Measurements from ENCODE around the gene SH3BGRL2. TPM values are rescaled to one million over a fixed set of nuclear protein-coding genes. Genes with fewer than 3 reads are reported as not detected.

Gene SH3BGRL2
- total RNA-seq, 1 experiment from 2014 or later: 13.8 TPM

DNA sequence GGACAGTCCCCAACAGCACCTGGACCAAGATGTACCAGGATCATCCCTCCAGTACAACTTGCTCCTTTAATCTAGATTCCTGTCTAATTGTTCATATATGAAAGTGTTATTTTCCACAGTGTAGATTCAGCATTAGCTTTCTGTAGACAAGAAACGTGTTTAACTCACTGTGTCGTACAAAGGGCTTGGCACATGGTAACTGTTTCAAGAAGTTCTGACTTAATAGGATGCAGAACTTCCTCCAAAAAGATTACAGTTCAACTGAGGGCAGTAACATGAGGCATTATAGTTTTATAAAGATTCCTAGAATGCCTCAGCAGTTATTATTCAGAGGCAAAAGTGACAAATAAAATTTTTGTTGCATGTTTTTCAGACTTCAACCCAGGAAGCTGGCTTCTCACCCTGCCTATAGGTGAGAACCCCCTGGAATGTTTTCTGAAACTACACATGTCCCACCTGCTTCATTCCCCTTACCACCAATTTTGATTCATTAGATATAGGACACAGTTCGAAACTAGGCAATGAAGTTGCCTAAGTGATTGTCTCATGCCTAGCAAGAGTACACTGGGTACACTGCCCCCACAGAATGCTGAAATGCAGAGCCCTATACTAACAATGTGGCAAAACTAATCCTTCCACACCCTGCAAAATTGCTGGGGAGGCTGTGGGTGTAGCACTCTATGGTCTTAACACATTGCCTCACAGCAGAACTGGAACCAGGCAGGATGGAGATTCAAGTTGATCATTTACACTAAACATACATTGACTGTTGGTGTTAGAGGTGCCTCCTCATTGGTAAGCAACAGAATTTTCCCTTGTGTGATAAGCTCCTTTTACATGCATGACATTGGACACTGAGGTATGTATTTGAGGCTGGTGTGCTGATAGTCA, 22.6 kb upstream of the SH3BGRL2 start (continued):
- TF ChIP-seq, protein P1, sequence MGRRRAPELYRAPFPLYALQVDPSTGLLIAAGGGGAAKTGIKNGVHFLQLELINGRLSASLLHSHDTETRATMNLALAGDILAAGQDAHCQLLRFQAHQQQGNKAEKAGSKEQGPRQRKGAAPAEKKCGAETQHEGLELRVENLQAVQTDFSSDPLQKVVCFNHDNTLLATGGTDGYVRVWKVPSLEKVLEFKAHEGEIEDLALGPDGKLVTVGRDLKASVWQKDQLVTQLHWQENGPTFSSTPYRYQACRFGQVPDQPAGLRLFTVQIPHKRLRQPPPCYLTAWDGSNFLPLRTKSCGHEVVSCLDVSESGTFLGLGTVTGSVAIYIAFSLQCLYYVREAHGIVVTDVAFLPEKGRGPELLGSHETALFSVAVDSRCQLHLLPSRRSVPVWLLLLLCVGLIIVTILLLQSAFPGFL (CRISPR knock-in tag; IDR thresholded peaks at IDR 0.05; ENCODE audit: borderline replicate concordance): no peak

DNA sequence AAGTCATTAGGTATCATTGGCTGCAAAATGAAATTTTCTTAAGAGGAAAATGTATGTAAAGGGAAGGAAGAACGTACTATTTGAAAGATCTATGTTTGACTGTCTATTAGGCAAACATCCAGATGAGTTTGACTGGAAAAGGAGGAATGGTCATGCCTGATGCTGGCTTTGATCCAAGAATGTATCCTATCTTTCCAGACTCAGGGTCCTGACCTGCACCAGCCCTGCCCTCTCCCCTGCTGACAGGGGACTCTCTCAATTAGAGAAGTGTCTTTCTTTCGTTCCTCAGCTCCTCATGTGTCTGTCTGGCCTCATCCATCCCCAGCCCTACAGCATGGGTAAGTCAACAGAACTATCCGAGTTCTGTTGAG, 21.9 kb upstream of the SH3BGRL2 start:
- TF ChIP-seq SP1 (CRISPR knock-in tag; conservative IDR thresholded peaks at IDR 0.05): no peak
- TF ChIP-seq NR2C2 (CRISPR knock-in tag; IDR thresholded peaks at IDR 0.05): no peak
- TF ChIP-seq CREM (CRISPR knock-in tag; IDR thresholded peaks at IDR 0.05): no peak
- TF ChIP-seq ZNF671 (CRISPR knock-in tag; IDR thresholded peaks at IDR 0.05): no peak
- no peak for TF ChIP-seq FOXP1 (CRISPR knock-in tag; IDR thresholded peaks at IDR 0.05; ENCODE audit: borderline replicate concordance)
- TF ChIP-seq NFYB (CRISPR knock-in tag; conservative IDR thresholded peaks at IDR 0.05; ENCODE audit: low read depth): no peak
- TF ChIP-seq TP53 (CRISPR knock-in tag; IDR thresholded peaks at IDR 0.05): no peak
- no peak for TF ChIP-seq ESRRA (CRISPR knock-in tag; IDR thresholded peaks at IDR 0.05; ENCODE audit: borderline replicate concordance)
- TF ChIP-seq, protein P2, sequence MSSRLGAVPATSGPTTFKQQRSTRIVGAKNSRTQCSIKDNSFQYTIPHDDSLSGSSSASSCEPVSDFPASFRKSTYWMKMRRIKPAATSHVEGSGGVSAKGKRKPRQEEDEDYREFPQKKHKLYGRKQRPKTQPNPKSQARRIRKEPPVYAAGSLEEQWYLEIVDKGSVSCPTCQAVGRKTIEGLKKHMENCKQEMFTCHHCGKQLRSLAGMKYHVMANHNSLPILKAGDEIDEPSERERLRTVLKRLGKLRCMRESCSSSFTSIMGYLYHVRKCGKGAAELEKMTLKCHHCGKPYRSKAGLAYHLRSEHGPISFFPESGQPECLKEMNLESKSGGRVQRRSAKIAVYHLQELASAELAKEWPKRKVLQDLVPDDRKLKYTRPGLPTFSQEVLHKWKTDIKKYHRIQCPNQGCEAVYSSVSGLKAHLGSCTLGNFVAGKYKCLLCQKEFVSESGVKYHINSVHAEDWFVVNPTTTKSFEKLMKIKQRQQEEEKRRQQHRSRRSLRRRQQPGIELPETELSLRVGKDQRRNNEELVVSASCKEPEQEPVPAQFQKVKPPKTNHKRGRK (CRISPR knock-in tag; IDR thresholded peaks at IDR 0.05; ENCODE audit: borderline replicate concordance): no peak
- Mint-ChIP-seq H3K4me3 (no peak overlapping the region), H3K27me3 (ENCODE audit: low read depth) (no peaks in the 10 kb centered on the region), H3K27ac (no peak overlapping the region), H3K4me1 (peaks cover 6% of the 10 kb centered on the region; the same call in 1 of the 2 replicates), H3K36me3 (no peaks in the 10 kb centered on the region), H3K9me3 (no peaks in the 10 kb centered on the region)
- POLR2A ChIA-PET: no interaction called here
- DNase-seq (ENCODE audit: low spot score): no peak
- no peak for ATAC-seq
- CTCF ChIA-PET: no interaction called here

DNA sequence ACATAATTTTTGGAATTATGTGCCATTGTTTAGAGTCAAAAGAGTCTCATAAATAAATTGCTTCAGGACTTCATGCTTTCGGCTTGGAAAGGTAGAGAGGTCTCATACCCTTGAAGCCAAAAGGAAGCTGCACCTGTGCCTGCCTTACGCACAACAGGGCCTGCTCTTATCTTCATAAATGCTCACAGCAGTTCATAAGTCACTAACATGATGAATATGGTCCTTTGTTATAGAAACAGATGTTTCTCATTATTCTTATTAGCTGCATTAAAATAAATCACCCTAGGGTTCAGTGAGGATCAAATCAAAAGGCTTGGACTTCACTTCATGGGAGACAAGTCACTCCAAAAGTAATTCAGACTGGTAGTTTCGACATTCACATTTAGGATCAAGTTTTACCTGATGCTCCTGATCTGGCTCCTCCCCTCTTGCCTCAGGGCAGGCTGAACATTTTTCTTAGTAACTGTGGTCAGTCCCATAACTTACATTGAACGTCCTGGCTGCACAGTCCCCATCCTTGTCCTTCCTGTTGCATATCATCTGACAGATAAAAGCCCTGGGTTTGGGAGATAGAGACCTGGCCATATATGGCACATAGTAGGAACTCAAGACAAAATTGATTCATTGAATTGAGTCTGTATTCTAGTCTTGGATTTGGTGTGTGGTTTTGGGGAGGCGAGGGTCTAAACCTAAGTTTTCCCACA, 20.7 kb upstream of the SH3BGRL2 start:
- DNase-seq (ENCODE audit: low spot score): no peak
- ATAC-seq: no peak
- no peaks in the 10 kb centered on the region for H3K36me3 Mint-ChIP-seq
- H3K9me3 Mint-ChIP-seq: no peaks in the 10 kb centered on the region
- no peaks in the 10 kb centered on the region for H3K27me3 Mint-ChIP-seq (ENCODE audit: low read depth)
- no peak overlapping the region for H3K27ac Mint-ChIP-seq
- ChIA-PET CTCF (no interaction called here), POLR2A (interaction anchor here (0.6 kb wide), 1 partner anchor 17 kb away, joined by 3 read pairs; no protein-coding TSS in a partner anchor)
- H3K4me3 Mint-ChIP-seq: no peak overlapping the region
- peaks cover 6% of the 10 kb centered on the region; the same call in 1 of the 2 replicates for H3K4me1 Mint-ChIP-seq
- TF ChIP-seq OVOL2 (CRISPR knock-in tag; IDR thresholded peaks at IDR 0.05; ENCODE audit: borderline replicate concordance) (no peak), IRF2 (CRISPR knock-in tag; IDR thresholded peaks at IDR 0.05; ENCODE audit: borderline replicate concordance, low read depth) (no peak), ZNF317 (CRISPR knock-in tag; IDR thresholded peaks at IDR 0.05; ENCODE audit: borderline replicate concordance, low read depth) (no peak), NR2C2 (CRISPR knock-in tag; IDR thresholded peaks at IDR 0.05) (no peak), TEAD1 (CRISPR knock-in tag; IDR thresholded peaks at IDR 0.05) (no peak)
- TF ChIP-seq, protein P3, sequence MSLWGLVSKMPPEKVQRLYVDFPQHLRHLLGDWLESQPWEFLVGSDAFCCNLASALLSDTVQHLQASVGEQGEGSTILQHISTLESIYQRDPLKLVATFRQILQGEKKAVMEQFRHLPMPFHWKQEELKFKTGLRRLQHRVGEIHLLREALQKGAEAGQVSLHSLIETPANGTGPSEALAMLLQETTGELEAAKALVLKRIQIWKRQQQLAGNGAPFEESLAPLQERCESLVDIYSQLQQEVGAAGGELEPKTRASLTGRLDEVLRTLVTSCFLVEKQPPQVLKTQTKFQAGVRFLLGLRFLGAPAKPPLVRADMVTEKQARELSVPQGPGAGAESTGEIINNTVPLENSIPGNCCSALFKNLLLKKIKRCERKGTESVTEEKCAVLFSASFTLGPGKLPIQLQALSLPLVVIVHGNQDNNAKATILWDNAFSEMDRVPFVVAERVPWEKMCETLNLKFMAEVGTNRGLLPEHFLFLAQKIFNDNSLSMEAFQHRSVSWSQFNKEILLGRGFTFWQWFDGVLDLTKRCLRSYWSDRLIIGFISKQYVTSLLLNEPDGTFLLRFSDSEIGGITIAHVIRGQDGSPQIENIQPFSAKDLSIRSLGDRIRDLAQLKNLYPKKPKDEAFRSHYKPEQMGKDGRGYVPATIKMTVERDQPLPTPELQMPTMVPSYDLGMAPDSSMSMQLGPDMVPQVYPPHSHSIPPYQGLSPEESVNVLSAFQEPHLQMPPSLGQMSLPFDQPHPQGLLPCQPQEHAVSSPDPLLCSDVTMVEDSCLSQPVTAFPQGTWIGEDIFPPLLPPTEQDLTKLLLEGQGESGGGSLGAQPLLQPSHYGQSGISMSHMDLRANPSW (CRISPR knock-in tag; conservative IDR thresholded peaks at IDR 0.05; ENCODE audit: low read depth): no peak
- TF ChIP-seq, protein P4, sequence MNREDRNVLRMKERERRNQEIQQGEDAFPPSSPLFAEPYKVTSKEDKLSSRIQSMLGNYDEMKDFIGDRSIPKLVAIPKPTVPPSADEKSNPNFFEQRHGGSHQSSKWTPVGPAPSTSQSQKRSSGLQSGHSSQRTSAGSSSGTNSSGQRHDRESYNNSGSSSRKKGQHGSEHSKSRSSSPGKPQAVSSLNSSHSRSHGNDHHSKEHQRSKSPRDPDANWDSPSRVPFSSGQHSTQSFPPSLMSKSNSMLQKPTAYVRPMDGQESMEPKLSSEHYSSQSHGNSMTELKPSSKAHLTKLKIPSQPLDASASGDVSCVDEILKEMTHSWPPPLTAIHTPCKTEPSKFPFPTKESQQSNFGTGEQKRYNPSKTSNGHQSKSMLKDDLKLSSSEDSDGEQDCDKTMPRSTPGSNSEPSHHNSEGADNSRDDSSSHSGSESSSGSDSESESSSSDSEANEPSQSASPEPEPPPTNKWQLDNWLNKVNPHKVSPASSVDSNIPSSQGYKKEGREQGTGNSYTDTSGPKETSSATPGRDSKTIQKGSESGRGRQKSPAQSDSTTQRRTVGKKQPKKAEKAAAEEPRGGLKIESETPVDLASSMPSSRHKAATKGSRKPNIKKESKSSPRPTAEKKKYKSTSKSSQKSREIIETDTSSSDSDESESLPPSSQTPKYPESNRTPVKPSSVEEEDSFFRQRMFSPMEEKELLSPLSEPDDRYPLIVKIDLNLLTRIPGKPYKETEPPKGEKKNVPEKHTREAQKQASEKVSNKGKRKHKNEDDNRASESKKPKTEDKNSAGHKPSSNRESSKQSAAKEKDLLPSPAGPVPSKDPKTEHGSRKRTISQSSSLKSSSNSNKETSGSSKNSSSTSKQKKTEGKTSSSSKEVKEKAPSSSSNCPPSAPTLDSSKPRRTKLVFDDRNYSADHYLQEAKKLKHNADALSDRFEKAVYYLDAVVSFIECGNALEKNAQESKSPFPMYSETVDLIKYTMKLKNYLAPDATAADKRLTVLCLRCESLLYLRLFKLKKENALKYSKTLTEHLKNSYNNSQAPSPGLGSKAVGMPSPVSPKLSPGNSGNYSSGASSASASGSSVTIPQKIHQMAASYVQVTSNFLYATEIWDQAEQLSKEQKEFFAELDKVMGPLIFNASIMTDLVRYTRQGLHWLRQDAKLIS (CRISPR knock-in tag; IDR thresholded peaks at IDR 0.05; ENCODE audit: borderline replicate concordance): no peak
- TF ChIP-seq, protein P5, sequence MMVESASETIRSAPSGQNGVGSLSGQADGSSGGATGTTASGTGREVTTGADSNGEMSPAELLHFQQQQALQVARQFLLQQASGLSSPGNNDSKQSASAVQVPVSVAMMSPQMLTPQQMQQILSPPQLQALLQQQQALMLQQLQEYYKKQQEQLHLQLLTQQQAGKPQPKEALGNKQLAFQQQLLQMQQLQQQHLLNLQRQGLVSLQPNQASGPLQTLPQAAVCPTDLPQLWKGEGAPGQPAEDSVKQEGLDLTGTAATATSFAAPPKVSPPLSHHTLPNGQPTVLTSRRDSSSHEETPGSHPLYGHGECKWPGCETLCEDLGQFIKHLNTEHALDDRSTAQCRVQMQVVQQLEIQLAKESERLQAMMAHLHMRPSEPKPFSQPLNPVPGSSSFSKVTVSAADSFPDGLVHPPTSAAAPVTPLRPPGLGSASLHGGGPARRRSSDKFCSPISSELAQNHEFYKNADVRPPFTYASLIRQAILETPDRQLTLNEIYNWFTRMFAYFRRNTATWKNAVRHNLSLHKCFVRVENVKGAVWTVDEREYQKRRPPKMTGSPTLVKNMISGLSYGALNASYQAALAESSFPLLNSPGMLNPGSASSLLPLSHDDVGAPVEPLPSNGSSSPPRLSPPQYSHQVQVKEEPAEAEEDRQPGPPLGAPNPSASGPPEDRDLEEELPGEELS (CRISPR knock-in tag; IDR thresholded peaks at IDR 0.05): no peak
